Activated CD4-positive, alpha-beta T cell treated with anti-CD3 and anti-CD28 coated beads, Interleukin-2, amount 50 U/mL, for 16 hours (primary cell): ENCODE results near the gene GPR17.

Source experiments
- DNase-seq: peaks from one replicate; pipeline ENCODE4 v3.0.0-alpha.2; 2020

Gene GPR17

GRCh38 chr2:127672341-127673224 is 26.6 kb downstream of the GPR17 start:
- DNase-seq = no peak

DNA sequence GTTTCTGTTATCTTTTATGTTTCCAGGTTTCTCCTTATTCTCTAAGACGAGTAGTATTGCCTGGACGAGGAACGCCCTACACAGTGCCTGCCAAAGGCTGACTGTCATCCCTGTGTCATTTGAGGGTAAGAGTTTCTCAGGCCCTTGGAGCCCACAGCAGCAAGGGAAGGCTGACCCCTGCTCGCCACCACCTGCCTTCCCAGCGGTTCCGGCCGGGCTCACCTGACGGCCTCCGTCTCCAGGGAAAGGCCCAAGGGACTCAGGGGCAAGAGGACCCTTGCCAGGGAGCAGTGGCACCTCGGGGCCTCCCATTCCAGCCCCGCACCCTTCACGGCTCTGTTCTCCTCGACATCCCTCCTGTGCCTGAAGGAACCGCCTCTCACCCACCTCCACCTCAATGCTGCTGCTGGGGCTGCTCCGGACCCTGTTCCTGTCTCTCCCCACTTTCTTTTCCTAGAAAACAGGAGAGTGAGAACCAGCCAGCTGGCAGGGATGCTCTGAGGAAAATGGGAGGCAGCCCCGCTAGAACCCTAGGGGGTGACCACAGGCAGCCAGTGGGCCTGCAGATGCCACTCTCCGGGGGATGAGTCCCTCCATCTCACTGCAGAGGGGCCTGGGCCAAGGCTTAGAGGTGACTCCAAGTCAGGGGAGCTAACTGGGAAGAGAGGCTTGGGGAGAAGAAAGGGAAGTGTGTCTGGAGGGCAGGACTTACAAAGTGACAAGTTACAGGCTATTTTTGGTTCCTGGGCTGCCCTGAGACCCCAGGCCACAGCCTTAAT is 27.5 kb downstream of the GPR17 start:
- DNase-seq = no peak

GRCh38 chr2:127674241-127675209 is 28.6 kb downstream of the GPR17 start:
- no peak for DNase-seq

DNA sequence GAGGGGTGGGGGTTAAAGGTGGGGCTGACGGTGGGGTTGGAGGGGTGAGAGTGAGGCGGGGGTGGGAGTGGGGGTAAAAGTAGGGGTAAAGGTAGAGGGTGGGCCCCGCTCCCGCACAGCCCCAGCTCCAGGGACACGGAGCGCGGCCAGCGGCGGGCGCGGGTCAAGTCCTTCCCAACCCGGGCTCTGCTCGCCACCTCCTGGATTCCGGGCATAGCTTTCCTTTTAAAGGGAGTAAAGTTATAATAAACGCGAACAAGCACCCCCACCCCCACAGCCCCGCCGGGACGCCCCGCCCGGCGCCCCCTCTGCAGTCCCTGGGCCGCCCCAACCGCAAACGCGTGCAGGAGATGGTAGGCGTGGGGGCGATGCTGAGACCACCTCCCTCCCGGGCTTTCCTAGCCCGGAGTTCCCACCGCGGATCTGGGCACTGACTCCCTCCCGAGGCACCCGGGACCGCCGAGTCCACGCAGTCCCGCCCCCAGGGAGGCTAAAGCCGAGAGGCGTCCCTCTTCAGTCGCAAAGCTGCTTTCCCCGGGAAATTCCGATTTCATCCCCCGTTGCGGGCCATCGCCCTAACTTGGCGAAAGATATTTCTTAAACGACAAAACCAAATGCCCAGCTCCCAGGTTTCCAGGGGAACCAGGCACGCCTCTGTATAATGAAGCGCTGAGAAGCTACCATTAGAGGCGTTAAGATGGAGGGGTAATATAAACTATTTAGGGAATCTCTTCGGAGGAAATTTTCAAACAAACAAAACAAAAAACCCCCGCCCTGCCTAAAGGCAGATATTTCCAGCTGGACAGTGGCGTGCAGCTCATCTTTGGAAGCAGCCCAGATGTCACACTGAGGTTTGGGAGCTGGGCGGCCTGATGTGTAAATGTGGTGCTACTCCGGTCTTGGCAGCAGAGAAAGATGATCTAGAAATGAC is 29.6 kb downstream of the GPR17 start, which contains the start of gene LIMS2:
Gene LIMS2 (minus strand): TSS at position 200 of the 931 bp plus-strand sequence. CDS start 506 bp downstream, outside the sequence.
- no peak for DNase-seq

DNA sequence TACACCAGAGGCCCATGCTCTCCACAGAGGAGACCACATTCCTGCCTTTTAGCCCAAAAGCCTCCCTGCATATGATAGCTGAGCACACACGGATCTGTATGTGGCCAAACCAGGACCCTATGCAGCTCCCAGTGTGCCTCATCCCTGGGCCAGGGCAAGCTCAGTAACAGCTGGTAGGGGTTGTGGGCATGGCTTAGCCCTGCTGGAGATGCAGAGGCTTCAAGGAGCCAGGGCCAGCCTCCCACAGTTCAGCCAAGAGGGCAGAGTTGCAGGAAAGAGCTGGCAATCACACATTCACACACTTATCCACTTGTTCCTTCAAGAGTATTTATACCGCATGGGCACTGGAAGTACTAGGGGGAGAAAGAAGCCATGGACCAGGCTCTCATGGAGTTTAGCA is 31.0 kb downstream of the GPR17 start:
- DNase-seq = no peak

DNA sequence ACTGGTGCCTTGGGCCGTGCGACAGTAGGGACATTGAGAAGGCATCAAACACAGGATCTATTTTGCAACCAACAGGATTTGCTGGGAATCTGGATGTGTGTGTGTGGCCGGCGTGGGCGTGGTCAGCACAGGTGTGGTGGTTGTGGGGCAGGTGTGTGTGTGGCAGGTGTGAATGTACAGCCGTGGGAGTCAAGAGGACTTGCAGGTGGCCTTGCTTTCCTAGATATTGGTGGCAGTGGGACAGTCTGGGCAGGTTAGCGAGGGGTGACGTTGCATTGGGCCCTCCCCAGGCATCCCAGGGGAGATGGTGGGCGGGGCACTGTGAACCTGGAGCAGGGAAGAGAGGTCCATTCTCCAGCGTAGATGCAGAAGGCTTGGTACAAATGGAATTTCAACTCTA is 32.6 kb downstream of the GPR17 start:
- DNase-seq = no peak

- no peak for DNase-seq
These were observed 33.0 kb downstream of the GPR17 start for GRCh38 chr2:127678991-127679390.

DNA sequence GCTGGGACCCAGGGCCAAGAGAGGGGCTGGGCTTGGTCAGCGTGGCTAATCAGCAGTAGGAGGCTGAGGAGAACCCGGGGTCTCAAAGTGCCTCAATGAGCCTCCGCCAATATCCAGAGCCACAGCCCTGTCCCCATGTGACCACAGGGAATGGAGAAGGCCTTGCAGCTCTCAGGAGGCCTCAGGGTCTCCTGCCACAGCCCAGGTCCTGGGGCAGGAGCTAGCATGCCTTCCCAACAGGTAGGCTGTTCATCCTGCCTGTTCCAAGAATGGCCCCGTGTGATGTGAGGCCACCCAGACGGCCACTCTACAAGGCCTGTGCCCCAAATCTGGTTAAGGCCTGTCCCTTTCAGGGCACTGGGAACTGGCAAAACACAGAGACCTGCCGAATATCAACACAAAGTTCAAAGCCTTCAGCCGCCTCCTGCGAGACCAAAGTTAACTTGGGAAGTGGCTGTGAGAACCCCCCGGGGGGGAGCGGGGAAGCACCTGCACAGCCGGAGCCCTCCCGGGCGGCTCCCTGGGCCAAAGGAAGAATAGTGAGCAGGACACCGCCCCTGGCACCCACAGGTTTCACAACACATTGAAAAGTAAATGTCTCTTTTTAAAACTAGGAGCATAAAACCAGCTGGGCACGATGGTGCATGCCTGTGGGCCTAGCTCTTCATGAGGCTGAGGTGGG is 33.9 kb downstream of the GPR17 start:
- no peak for DNase-seq

DNA sequence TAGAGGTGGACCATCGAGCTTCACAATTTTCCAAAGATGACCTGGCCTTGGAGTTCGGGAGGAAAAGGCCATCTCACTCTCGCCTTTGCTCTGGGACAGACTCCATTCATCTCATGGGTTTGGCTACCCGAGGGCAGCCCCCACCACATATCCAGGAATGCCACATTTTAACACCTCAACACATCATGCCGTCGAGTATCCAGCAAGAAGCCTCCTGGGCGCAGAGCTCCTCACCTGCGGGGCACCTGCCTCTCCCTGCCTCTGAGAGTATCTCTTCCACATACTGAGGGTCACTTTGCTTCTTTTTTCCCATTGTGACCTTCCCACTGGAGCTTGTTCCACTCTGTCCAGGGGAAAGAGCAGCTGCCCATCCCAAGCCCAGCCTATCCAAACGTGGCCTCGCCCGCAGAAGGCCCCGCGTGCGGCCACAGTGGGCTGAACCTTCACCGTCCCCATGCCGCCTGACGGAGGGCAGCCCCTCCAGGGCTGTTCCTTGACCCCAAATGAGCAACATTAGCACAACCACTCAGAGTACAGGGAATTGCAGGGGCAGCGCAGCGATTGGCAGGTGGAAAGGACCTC is 34.8 kb downstream of the GPR17 start:
- DNase-seq = no peak

GRCh38 chr2:127681288-127681804 is 35.4 kb downstream of the GPR17 start:
- no peak for DNase-seq

GRCh38 chr2:127681976-127682857 is 36.3 kb downstream of the GPR17 start:
- no peak for DNase-seq

DNA sequence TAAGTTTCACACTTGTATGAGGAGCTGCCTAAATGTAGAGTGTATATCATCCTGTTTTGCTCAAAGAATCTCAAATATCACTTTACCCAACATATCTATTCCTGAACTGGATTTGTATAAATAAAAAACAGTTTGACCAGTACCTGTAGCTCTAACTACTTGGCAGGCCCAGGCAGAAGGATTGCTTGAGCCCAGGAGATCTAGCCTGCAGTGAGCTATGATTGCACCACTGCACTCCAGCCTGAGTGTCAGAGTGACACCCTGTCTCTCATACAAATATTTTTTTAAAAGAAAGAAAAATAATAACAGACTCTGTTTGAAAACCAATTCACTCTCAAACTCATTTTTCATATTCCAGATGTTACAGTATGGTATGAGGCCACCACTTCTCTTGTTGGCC is 37.1 kb downstream of the GPR17 start:
- DNase-seq = no peak

DNA sequence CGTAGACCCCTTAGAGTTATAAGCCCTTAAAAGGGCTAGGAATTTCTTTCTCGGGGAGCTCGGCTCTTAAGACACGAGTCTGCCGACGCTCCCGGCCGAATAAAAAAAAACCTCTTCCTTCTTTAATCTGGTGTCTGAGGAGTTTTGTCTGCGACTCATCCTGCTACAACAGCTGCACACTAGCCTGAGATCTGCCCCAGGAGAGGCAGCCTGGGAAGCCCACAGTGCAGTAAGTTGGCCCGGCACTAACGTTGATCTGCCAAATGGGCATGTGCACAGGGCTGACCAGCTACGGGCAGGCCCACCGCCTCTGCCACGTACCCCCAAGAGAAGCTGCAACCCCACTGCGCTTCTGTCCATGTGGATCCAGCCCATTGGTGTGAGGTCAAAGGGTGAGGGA is 37.8 kb downstream of the GPR17 start:
- no peak for DNase-seq

- DNase-seq = no peak
These were observed 39.6 kb downstream of the GPR17 start for GRCh38 chr2:127685410-127686080.

DNA sequence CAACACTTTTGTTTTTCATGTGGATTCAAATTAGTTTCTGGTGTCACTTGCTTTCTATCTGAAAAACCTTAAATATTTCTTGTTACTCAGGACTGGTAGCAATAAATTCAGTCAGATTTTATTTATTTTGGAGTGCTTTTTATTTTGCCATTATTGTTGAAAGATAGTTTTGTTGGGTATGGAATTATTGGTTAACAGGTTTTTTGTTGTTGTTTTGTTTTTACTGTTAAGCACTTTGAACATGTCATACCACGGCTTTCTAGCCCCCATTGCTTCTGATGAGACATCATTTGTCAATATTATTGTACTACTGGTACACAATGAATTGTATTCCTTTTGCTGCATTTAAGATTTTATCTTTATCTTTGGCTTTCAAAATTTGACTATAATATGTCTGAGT is 42.5 kb downstream of the GPR17 start:
- DNase-seq = no peak

GRCh38 chr2:127690696-127691095 is 44.7 kb downstream of the GPR17 start:
- no peak for DNase-seq

- DNase-seq = no peak
These were observed 49.0 kb downstream of the GPR17 start for GRCh38 chr2:127694986-127695385.
